SK-N-SH treated with all-trans-retinoic acid at 6 μM for 48 hours (cell line): ENCODE data around the gene DSC3.

Source experiments
- ATAC-seq: fragments of 200-7000 bp; cut with Tn5 transposase; 3 replicates; pipeline ENCODE4 v1.9.1; 2020; ENCODE audit warnings: mild to moderate bottlenecking, moderate library complexity
- ARNTL ChIP-seq: fragments of 450-650 bp; formaldehyde crosslinking; IDR thresholded peaks from 2 replicates; pipeline ENCODE4 v1.5.0; 2020; ENCODE audit warnings: low read depth, mild to moderate bottlenecking, moderate library complexity, borderline replicate concordance
- BACH2 ChIP-seq: fragments of 250-450 bp; sonication (Bioruptor Pico); IDR thresholded peaks from 2 replicates; pipeline ENCODE4 v1.9.0; 2021; ENCODE audit warnings: mild to moderate bottlenecking, borderline replicate concordance
- CREB5 ChIP-seq: fragments of 250-450 bp; sonication (Bioruptor Pico); IDR thresholded peaks from 2 replicates; pipeline ENCODE4 v1.5.1; 2020; ENCODE audit warnings: low read depth, mild to moderate bottlenecking, moderate library complexity
- CSDC2 ChIP-seq: fragments of 250-450 bp; sonication (Bioruptor Pico); IDR thresholded peaks from 2 replicates; pipeline ENCODE4 v1.5.0; 2020; ENCODE audit warnings: mild to moderate bottlenecking, moderate library complexity
- CSRNP3 ChIP-seq: fragments of 250-450 bp; sonication (Bioruptor Pico); IDR thresholded peaks from 2 replicates; pipeline ENCODE4 v1.5.1; 2021; ENCODE audit warnings: mild to moderate bottlenecking, moderate library complexity
- ESRRG ChIP-seq: fragments of 250-450 bp; sonication (Bioruptor Pico); IDR thresholded peaks from 2 replicates; pipeline ENCODE4 v1.6.1; 2021; ENCODE audit warnings: mild to moderate bottlenecking
- ISL1 ChIP-seq: fragments of 250-450 bp; sonication (Bioruptor Pico); IDR thresholded peaks from 2 replicates; pipeline ENCODE4 v2.1.2; 2022; ENCODE audit warnings: mild to moderate bottlenecking, moderate library complexity
- OSR1 ChIP-seq: fragments of 250-450 bp; sonication (Bioruptor Pico); IDR thresholded peaks from 2 replicates; pipeline ENCODE4 v1.8.0; 2022; ENCODE audit warnings: moderate library complexity, mild to moderate bottlenecking, inconsistent platforms
- PATZ1 ChIP-seq: fragments of 250-450 bp; sonication (Bioruptor Pico); IDR thresholded peaks from 2 replicates; pipeline ENCODE4 v1.8.0; 2020; ENCODE audit warnings: mild to moderate bottlenecking, moderate library complexity, borderline replicate concordance
- PPARA ChIP-seq: fragments of 250-450 bp; sonication (Bioruptor Pico); IDR thresholded peaks from 2 replicates; pipeline ENCODE4 v1.5.0; 2020; ENCODE audit warnings: mild to moderate bottlenecking, borderline replicate concordance
- RARB ChIP-seq: fragments of 250-450 bp; sonication (Bioruptor Pico); IDR thresholded peaks from 2 replicates; pipeline ENCODE4 v1.8.0; 2021; ENCODE audit warnings: mild to moderate bottlenecking, moderate library complexity
- SNAI2 ChIP-seq: fragments of 250-450 bp; sonication (Bioruptor Pico); IDR thresholded peaks from 2 replicates; pipeline ENCODE4 v1.5.0; 2020; ENCODE audit warnings: mild to moderate bottlenecking, moderate library complexity
- TCF4 ChIP-seq: fragments of 250-450 bp; sonication (Bioruptor Pico); IDR thresholded peaks from 2 replicates; pipeline ENCODE4 v1.8.0; 2021; ENCODE audit warnings: mild to moderate bottlenecking, moderate library complexity, borderline replicate concordance
- TOX ChIP-seq: fragments of 250-450 bp; sonication (Bioruptor Pico); IDR thresholded peaks from 2 replicates; pipeline ENCODE4 v1.8.0; 2021; ENCODE audit warnings: mild to moderate bottlenecking, moderate library complexity, borderline replicate concordance
- TSHZ2 ChIP-seq: fragments of 250-450 bp; sonication (Bioruptor Pico); IDR thresholded peaks from 2 replicates; pipeline ENCODE4 v1.5.0; 2020; ENCODE audit warnings: mild to moderate bottlenecking, moderate library complexity
- ZC3H10 ChIP-seq: fragments of 250-450 bp; sonication (Bioruptor Pico); IDR thresholded peaks from 2 replicates; pipeline ENCODE4 v1.5.1; 2021; ENCODE audit warnings: mild to moderate bottlenecking, moderate library complexity
- ZFP3 ChIP-seq: fragments of 250-450 bp; sonication (Bioruptor Pico); IDR thresholded peaks from 2 replicates; pipeline ENCODE4 v1.5.0; 2020; ENCODE audit warnings: mild to moderate bottlenecking, moderate library complexity
- ZFP30 ChIP-seq: fragments of 450-650 bp; formaldehyde crosslinking; IDR thresholded peaks from 2 replicates; pipeline ENCODE4 v1.5.0; 2022; ENCODE audit warnings: mild to moderate bottlenecking, moderate library complexity
- ZNF565 ChIP-seq: fragments of 450-650 bp; formaldehyde crosslinking; conservative IDR thresholded peaks from 2 replicates; pipeline ENCODE4 v1.5.0; 2020; ENCODE audit warnings: low read depth, mild to moderate bottlenecking, moderate library complexity
- ZNF70 ChIP-seq: fragments of 450-650 bp; formaldehyde crosslinking; IDR thresholded peaks from 2 replicates; pipeline ENCODE4 v1.5.0; 2020; ENCODE audit warnings: mild to moderate bottlenecking, moderate library complexity
- ZNF8 ChIP-seq: fragments of 450-650 bp; formaldehyde crosslinking; IDR thresholded peaks from 2 replicates; pipeline ENCODE4 v1.5.0; 2020; ENCODE audit warnings: mild to moderate bottlenecking, moderate library complexity

The DSC3 gene

GRCh38 chr18:31048216-31048615 is 5.7 kb upstream of the DSC3 start:
- TF ChIP-seq PATZ1 (CRISPR knock-in tag) (no peak), PPARA (CRISPR knock-in tag) (no peak), ZNF8 (CRISPR knock-in tag) (no peak), TCF4 (CRISPR knock-in tag) (no peak), SNAI2 (no peak), ZC3H10 (no peak), ISL1 (CRISPR knock-in tag) (no peak), TOX (CRISPR knock-in tag) (no peak)
- no peak for ATAC-seq

- no peak for ATAC-seq
- TF ChIP-seq SNAI2 (no peak), CSRNP3 (CRISPR knock-in tag) (no peak), ZFP3 (CRISPR knock-in tag) (no peak), CREB5 (CRISPR knock-in tag) (no peak), CSDC2 (CRISPR knock-in tag) (no peak), ZFP30 (CRISPR knock-in tag) (no peak), PPARA (CRISPR knock-in tag) (no peak), ZC3H10 (no peak), ESRRG (CRISPR knock-in tag) (no peak), ARNTL (CRISPR knock-in tag) (no peak), TSHZ2 (CRISPR knock-in tag) (no peak), ZNF8 (CRISPR knock-in tag) (no peak), ZNF70 (CRISPR knock-in tag) (no peak), TOX (CRISPR knock-in tag) (no peak)
Observed at GRCh38 chr18:31046916-31047315, 4.4 kb upstream of the DSC3 start.

GRCh38 chr18:31045599-31045998 is 3.1 kb upstream of the DSC3 start:
- TF ChIP-seq CSDC2 (CRISPR knock-in tag) (no peak), TCF4 (CRISPR knock-in tag) (no peak), BACH2 (CRISPR knock-in tag) (no peak), PPARA (CRISPR knock-in tag) (no peak), ZNF565 (no peak), ZFP30 (CRISPR knock-in tag) (no peak), TOX (CRISPR knock-in tag) (no peak), RARB (CRISPR knock-in tag) (no peak), OSR1 (CRISPR knock-in tag) (no peak)
- ATAC-seq = no peak

- no peak for ATAC-seq
- TF ChIP-seq PATZ1 (CRISPR knock-in tag) (no peak), ZNF70 (CRISPR knock-in tag) (no peak), TSHZ2 (CRISPR knock-in tag) (no peak), ESRRG (CRISPR knock-in tag) (no peak), CREB5 (CRISPR knock-in tag) (no peak), ZNF565 (no peak)
Observed at GRCh38 chr18:31044926-31045325, 2.4 kb upstream of the DSC3 start.
